SJSA1 (cell line): ENCODE results near the gene ADRA2A. TPM values are rescaled to one million over a fixed set of nuclear protein-coding genes. Genes with fewer than 3 reads are reported as not detected.

Source experiments
- DNase-seq, 2 experiments: peaks; one replicate each; pipeline ENCODE4 v3.0.0-alpha.2; 2015 to 2020; ENCODE audit warnings: low spot score in 2 of 2, low read depth in 1 of 2
- H3K27ac ChIP-seq: fragments of 250-450 bp; sonication (Bioruptor Pico); 2 replicates; pipeline ENCODE4 v1.5.1; 2020; ENCODE audit warnings: mild to moderate bottlenecking, moderate library complexity
- H3K27me3 ChIP-seq: fragments of 250-450 bp; sonication (Bioruptor Pico); replicated peaks from 2 replicates; pipeline ENCODE4 v1.5.1; 2020; ENCODE audit warnings: mild to moderate bottlenecking, moderate library complexity
- H3K36me3 ChIP-seq: fragments of 250-450 bp; sonication (Bioruptor Pico); 2 replicates; pipeline ENCODE4 v1.5.1; 2020; ENCODE audit warnings: mild to moderate bottlenecking
- H3K4me1 ChIP-seq: fragments of 250-450 bp; sonication (Bioruptor Pico); replicated peaks from 2 replicates; pipeline ENCODE4 v1.6.1; 2021; ENCODE audit warnings: mild to moderate bottlenecking
- H3K4me3 ChIP-seq: fragments of 250-450 bp; sonication (Bioruptor Pico); 2 replicates; pipeline ENCODE4 v1.5.1; 2020; ENCODE audit warnings: mild to moderate bottlenecking
- H3K9me3 ChIP-seq: fragments of 250-450 bp; sonication (Bioruptor Pico); replicated peaks from 2 replicates; pipeline ENCODE4 v1.5.1; 2020; ENCODE audit warnings: mild to moderate bottlenecking
- total RNA-seq: library from RNA; depleted of rRNA; stranded (reverse); fragments of >200 nt; shearing (Covaris generic); gene quantifications from 2 replicates; pipeline ENCODE4 v1.2.3, GENCODE V29; 2014

ADRA2A gene
- total RNA-seq, 1 experiment from 2014 or later, result 0.68 TPM

DNA sequence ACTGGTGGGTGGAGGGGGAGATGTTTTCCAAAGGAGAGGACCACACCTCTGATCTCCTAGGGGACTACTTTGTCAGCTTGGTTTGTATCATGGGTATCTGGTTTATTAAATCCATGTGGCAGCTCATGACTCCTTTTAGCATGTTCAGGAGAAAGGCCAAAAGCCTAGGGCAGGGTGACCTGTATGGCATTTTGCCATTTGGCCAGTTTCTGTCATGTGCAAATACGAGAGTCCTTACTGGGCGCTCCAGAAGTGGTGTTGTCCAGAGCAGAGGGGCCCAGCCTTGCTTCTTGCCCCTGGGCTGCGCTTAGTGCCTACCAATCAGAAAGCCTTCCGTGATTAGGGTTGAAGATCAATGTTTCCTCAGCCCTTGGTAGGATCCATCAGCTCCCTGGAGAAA lies 31.0 kb downstream of the ADRA2A start:
- no peak overlapping the region for H3K4me3 ChIP-seq
- no peaks in the 10 kb centered on the region for H3K9me3 ChIP-seq
- H3K36me3 ChIP-seq, result no peaks in the 10 kb centered on the region
- H3K27me3 ChIP-seq, result no peaks in the 10 kb centered on the region; the same call in 1 of the 2 replicates
- H3K27ac ChIP-seq, result no peak overlapping the region
- no peaks in the 10 kb centered on the region for H3K4me1 ChIP-seq
- no peak for DNase-seq

DNA sequence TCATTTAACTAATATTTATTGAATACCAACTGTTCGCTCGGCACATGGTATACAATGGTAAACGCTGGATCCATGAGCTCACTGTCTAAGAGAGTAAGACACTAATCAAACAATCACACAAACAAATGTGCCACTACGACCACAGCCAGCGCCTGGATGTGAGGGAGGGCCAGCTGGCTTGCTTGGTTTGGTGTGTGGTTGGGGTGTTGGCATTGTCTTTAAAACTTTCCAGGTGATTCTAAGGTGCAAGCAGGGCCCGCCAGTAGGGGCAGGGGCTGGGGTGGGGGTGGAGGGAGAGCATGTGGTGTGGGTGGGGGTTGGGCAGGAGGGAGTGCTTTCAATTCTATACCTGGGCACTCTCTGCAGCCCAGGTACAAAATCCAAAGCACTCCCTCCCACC lies 31.6 kb downstream of the ADRA2A start:
- H3K4me3 ChIP-seq, result no peak overlapping the region
- no peak overlapping the region for H3K27ac ChIP-seq
- DNase-seq, result no peak
- H3K36me3 ChIP-seq, result no peaks in the 10 kb centered on the region
- H3K27me3 ChIP-seq, result no peaks in the 10 kb centered on the region; the same call in 1 of the 2 replicates
- H3K9me3 ChIP-seq, result no peaks in the 10 kb centered on the region
- H3K4me1 ChIP-seq, result no peaks in the 10 kb centered on the region

DNA sequence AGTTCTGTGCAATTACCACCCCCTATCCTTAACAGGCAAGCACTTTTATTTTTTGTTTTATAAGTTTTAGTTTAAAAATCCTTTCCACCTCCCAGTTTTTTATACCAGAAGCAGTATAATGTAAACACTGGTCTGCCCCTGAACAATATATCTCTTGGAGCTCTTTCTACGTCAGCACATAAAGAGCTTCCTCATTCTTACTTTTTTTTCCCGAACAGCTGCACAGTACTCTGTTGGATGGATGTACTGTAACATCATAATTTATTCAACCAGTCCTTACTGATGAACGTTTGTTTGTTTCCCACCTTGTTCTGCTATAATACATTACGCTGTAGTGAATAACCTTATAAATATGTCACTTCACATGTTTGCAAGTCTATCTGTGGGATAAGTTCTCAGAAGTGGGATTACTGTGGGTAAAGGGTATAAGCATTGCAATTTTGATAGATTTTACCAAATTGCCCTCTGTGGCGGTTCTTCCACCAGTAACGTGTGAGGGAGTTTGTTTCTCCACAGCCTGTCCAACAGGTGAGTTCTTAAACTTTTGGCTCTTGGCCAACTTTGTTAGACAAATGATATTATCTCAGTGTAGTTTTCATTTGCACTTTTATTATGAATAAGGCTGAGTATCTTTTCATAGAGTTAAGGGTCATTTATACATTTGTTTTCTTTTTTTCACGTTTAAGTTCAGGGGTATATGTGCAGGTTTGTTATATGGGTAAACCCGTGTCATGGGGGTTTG lies 32.8 kb downstream of the ADRA2A start:
- Histone ChIP-seq H3K4me3 (no peak overlapping the region), H3K27ac (no peak overlapping the region), H3K4me1 (peaks cover 8% of the 10 kb centered on the region), H3K27me3 (no peaks in the 10 kb centered on the region; the same call in 1 of the 2 replicates), H3K9me3 (no peaks in the 10 kb centered on the region), H3K36me3 (no peaks in the 10 kb centered on the region; the same call in 1 of the 2 replicates)
- no peak for DNase-seq

DNA sequence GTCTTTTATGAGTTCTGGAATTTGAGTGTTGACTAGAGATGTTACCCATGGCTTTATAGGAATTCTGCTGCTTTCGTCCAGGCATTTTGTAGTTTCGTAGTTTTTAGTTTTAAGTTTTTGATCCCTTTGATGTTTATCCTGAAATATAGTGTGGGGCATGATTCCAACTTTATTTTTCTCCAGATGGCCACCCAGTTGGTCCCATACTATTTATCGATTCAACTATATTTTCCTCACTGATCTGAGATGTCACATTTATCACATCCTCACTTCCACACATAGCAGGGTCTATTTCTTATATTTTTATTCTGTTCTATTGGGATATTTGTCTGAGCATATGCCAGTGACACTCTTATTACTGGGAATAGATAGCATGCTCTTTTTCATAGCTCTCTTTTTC lies 33.9 kb downstream of the ADRA2A start:
- Histone ChIP-seq H3K9me3 (no peaks in the 10 kb centered on the region), H3K27me3 (no peaks in the 10 kb centered on the region; the same call in 1 of the 2 replicates), H3K4me1 (peaks cover 8% of the 10 kb centered on the region), H3K36me3 (no peaks in the 10 kb centered on the region; the same call in 1 of the 2 replicates), H3K27ac (no peak overlapping the region), H3K4me3 (no peak overlapping the region)
- DNase-seq, result no peak

DNA sequence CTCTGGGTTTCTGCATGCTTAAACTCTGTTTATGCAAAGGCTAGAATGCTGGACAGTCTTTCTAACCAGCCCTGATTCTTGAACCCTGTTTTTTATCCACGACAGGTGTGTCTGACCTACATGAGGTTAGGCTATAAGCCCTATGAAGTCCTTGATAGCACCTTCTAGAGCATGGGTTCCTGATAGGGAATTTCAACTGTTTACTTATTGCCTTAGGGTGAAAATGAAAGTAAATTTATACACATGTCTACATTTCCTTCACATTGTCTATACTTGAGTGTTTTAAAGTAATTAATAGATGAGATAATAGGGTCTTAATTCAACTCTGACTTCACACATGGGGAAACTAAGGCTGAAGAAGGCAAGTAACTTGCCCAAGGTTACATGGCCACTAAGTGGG lies 35.5 kb downstream of the ADRA2A start:
- no peaks in the 10 kb centered on the region; the same call in 1 of the 2 replicates for H3K27me3 ChIP-seq
- no peak overlapping the region for H3K27ac ChIP-seq
- H3K36me3 ChIP-seq, result no peaks in the 10 kb centered on the region; the same call in 1 of the 2 replicates
- no peaks in the 10 kb centered on the region for H3K9me3 ChIP-seq
- peaks cover 8% of the 10 kb centered on the region for H3K4me1 ChIP-seq
- H3K4me3 ChIP-seq, result no peak overlapping the region
- DNase-seq, result no peak

DNA sequence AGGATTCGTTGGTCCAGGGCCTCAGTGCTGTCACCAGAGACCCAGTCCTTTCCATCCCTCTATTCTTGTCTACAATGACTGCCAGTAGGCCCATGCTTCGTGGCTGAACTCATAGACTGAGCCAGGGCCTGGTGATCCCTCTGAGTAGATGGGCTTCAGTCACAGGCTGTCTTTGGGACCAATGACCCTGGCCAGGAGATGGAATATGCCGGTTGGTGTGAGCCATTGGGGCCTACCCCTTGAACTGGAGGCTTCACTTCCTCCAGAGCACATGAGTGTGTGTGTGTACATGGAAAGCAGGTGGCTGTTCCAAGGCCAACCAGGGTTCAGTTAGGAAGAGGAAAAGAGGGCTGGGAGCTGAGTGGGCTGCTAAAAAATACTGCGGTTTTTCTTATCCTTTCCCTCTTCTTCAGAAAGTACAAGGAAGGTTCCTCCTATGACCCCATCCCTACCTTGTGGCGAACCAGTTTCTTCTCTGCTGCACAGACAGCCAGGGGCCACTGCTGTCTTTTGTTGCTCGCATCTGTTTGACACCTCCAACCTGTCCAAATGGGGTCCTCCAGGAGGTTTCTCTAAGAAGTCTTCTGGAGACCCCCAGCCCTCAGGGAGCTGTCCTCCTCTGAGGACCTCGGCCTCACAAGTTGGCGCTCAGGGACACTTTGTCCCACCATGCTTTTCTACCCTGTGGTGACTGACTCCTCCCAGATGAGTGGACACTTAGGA lies 36.6 kb downstream of the ADRA2A start:
- H3K9me3 ChIP-seq, result no peaks in the 10 kb centered on the region
- peaks cover 8% of the 10 kb centered on the region for H3K4me1 ChIP-seq
- H3K36me3 ChIP-seq, result no peaks in the 10 kb centered on the region; the same call in 1 of the 2 replicates
- H3K4me3 ChIP-seq, result no peak overlapping the region
- H3K27me3 ChIP-seq, result no peaks in the 10 kb centered on the region; the same call in 1 of the 2 replicates
- no peak overlapping the region for H3K27ac ChIP-seq
- no peak for DNase-seq

DNA sequence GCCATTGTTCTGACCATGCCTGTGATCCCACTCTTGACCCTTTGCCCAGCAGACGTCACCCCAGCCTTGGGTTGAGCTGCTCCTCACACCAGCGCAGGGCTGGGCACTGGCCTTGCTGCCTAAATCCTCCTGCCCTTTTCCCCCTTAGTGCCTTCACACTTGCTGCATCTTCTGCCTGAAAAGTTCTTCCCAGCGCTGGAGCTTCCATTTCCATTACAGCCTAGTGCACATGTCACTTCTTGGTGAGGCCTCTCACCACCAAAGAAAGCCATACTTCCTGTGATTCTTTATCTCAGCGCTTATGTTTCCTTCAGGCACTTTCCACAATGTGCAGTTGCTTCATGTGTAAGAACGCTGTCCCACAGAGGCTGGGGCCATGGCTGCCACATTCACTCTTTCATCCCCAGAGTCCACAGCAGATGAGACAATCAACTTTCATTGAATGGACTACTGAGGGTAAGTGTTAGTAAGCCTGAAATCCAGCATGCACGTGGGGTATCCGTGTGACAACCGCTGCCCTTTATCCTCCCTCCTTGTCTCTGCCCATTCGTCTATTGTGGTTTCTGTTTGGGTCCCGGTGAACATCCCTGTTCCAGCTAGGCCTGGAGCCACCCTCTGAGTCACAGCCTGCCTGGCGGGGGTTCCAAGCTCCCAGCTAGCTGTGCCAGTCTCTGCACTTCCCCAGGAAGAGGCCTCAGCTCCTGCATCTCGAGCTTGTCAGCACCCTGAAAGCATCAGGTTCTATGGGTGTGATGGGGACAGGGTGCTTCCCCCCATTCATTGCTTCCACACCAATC lies 37.3 kb downstream of the ADRA2A start:
- Histone ChIP-seq H3K27me3 (no peaks in the 10 kb centered on the region; the same call in 1 of the 2 replicates), H3K36me3 (no peaks in the 10 kb centered on the region; the same call in 1 of the 2 replicates), H3K4me3 (no peak overlapping the region), H3K27ac (no peak overlapping the region), H3K9me3 (no peaks in the 10 kb centered on the region), H3K4me1 (peaks cover 8% of the 10 kb centered on the region)
- peak; percentile 35 to 60 for DNase-seq

DNA sequence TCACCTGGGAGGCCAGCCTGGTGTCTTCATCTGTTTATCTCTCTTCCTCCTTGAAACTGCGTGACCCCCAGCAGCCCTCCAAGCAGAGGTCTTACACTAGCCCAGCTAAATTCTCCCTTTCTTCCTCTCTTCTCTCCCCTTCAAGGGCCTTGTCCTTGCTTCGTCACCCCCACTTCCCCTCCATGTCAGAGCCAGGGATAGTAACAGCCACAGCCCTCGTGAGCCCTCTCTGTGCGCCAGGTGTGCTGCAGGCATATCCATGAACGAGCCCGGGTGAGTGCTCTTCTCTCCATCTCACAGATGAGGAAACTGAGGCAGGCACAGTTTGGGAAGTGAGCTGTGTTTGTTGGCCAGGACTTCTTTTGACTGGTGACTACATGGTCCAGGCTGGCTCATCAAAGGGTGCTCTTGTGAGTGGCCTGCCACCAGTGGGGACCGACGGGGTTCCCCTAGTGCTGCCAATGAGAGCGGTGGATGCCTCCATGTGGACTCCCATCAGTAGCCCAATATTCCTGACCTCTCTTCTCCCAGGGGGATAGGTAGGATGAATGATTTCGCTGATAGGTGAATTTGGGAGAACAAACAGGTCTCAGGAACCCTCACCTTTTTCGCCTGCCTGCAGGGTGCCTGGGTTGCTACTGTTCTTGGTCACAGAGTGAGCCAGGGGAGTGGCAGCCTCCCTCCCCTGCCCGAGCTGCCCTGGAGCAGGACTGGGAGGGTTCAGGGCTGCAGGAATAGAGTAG lies 38.1 kb downstream of the ADRA2A start:
- H3K27me3 ChIP-seq, result no peaks in the 10 kb centered on the region
- peak in 1 of 2 experiments; percentile 13 for DNase-seq
- H3K4me3 ChIP-seq, result no peak overlapping the region
- H3K27ac ChIP-seq, result no peak overlapping the region
- H3K4me1 ChIP-seq, result peaks cover 8% of the 10 kb centered on the region
- H3K9me3 ChIP-seq, result no peaks in the 10 kb centered on the region
- H3K36me3 ChIP-seq, result no peaks in the 10 kb centered on the region; the same call in 1 of the 2 replicates

DNA sequence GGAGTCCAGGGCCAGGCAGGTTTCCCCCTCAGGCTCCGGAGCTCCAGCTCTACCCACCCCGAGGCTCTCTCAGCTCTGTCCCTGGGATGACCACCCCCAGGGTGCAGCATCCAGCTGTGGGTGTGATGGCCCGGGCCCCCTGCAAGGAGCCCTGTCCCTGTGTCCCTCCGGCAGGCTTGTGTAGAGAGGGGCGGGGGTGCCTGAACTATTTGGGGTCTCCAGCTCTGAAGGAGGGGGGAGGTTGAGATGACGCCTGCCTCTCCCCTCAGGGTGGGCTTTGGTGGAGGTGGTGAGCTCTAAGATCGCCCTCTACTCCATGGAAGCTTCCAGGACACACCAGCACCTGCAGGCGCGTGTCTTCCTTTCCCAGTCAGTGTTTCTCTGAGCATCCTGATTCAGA lies 39.4 kb downstream of the ADRA2A start:
- Histone ChIP-seq H3K9me3 (no peaks in the 10 kb centered on the region), H3K36me3 (no peaks in the 10 kb centered on the region; the same call in 1 of the 2 replicates), H3K27me3 (0 out of 2 replicates have a peak, but pooled peaks cover 5% of the 10 kb centered on the region), H3K4me1 (peaks cover 8% of the 10 kb centered on the region), H3K4me3 (no peak overlapping the region), H3K27ac (no peak overlapping the region)
- DNase-seq, result no peak

DNA sequence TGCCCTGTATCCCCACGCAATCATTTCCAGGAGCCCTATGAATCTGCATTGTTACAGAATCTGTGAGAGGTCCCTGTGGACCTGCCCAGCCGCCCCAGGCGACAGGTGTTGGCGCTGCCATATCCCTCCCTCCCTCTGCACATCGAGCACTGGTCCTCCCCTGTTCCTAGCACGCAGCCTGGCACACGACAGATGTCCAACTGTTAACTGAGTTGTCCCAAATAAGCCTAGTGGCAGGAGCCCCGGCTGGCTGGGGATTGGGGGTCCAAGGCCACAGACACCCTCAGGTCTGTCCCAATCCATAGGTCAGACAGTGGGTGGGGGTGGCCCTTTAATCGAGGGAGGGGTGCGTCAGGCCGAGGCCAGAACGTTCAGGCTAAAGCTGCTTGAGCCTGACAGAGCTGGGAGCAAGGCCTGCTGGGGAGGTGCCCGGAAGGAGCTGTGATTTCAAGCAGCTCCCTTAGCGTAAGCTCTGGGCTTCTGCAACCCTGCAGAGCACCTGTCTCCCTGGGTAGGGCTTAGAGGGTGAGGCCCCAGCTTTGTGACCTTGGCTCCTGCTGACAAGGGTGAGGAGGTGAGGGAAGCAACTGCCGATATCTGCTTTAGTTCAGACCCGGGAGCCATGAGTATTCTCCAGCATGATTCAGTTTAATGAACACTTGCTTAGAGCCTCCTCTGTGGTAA lies 40.1 kb downstream of the ADRA2A start:
- H3K9me3 ChIP-seq, result no peaks in the 10 kb centered on the region
- H3K4me1 ChIP-seq, result peaks cover 8% of the 10 kb centered on the region
- H3K27me3 ChIP-seq, result peaks cover 7% of the 10 kb centered on the region; the same call in 1 of the 2 replicates
- DNase-seq, result no peak
- no peaks in the 10 kb centered on the region; the same call in 1 of the 2 replicates for H3K36me3 ChIP-seq
- no peak overlapping the region for H3K4me3 ChIP-seq
- no peak overlapping the region for H3K27ac ChIP-seq

DNA sequence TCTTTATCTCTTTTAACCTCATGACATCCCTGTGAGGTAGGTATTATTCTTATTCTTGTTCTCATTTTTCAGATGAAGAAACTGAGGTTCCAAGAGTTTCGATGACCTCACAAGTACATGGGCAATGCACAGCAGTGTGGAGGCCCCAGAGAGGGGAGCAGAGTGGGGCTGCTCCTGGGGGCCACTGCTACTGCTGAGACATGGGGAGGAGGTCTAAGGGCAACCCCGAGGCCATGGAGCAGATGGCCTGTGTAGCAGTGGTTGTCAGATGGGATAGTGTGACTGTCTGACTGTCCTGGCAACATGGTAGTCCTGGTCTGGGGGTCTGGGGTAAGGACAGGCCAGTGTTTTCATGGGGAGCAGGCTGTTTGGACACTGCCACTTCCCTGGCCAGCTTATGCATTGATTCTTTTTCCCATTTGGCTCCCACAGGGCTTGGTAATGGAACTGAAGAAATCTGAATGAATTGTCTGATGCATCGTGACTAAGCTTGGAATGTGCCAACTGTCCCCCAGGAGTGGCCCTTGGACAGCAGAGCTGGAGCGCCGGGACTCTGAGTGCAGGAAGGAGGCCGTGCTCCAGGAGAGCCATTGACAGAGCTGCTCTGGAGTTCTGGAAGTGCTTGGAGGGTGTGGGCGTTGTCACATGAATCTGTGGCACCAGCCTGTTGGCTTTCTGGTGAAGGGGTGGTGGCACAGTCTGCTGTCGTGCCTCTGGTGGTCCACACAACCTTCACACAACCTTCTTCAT lies 40.9 kb downstream of the ADRA2A start:
- Histone ChIP-seq H3K4me3 (no peak overlapping the region), H3K36me3 (no peaks in the 10 kb centered on the region; the same call in 1 of the 2 replicates), H3K9me3 (no peaks in the 10 kb centered on the region), H3K27me3 (peaks cover 7% of the 10 kb centered on the region; the same call in 1 of the 2 replicates), H3K4me1 (peaks cover 8% of the 10 kb centered on the region), H3K27ac (no peak overlapping the region)
- no peak for DNase-seq

DNA sequence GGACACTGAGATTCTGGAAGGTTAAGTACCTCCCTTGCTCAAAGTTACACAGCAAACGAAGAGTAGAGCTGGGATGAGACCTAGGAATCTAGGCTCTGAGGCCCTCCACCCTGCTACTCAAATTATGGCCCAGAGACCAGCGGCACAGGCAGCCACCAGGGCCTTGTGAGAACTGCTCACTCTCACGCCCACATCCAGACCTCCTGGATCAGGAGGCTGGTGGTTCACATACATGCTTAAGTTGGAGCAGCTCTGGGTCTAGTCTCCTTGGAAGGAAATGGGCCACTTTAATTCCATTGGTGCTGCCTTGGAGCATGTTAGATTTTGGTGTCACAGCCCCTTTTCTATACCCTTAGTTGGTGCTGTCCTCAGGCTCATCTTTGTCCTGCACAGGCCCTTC lies 41.9 kb downstream of the ADRA2A start:
- peaks cover 8% of the 10 kb centered on the region for H3K4me1 ChIP-seq
- no peak overlapping the region for H3K4me3 ChIP-seq
- peaks cover 7% of the 10 kb centered on the region; the same call in 1 of the 2 replicates for H3K27me3 ChIP-seq
- H3K9me3 ChIP-seq, result no peaks in the 10 kb centered on the region
- no peak for DNase-seq
- H3K36me3 ChIP-seq, result no peaks in the 10 kb centered on the region; the same call in 1 of the 2 replicates
- H3K27ac ChIP-seq, result no peak overlapping the region
